DOHH2 (cell line): ENCODE data around the gene LAMA4.

Experiments used
- H3F3A ChIP-seq: fragments of 200-600 bp; sonication (generic), shearing (Covaris generic); 2 replicates; pipeline ENCODE4 v1.6.0; 2016; ENCODE audit warnings: antibody characterized with exemption, mild to moderate bottlenecking; ENCODE audit not compliant: control insufficient read depth, insufficient read depth
- H3K27ac ChIP-seq: fragments of 200-600 bp; sonication (generic); 2 replicates; pipeline ENCODE4 v1.5.1; 2014; ENCODE audit warnings: low read depth, mild to moderate bottlenecking, low read length, moderate library complexity
- H3K27me3 ChIP-seq: fragments of 200-600 bp; sonication (generic); 2 replicates; pipeline ENCODE4 v1.6.1; 2014; ENCODE audit warnings: mild to moderate bottlenecking, low read length, mixed read lengths; ENCODE audit not compliant: control insufficient read depth
- H3K36me3 ChIP-seq: fragments of 200-600 bp; sonication (generic); 2 replicates; pipeline ENCODE4 v1.6.1; 2014; ENCODE audit warnings: mild to moderate bottlenecking, low read length, moderate library complexity, mixed read lengths; ENCODE audit not compliant: control insufficient read depth
- H3K4me1 ChIP-seq: fragments of 200-600 bp; sonication (generic); 2 replicates; pipeline ENCODE4 v1.6.1; 2014; ENCODE audit warnings: mild to moderate bottlenecking, low read length, mixed read lengths; ENCODE audit not compliant: control insufficient read depth
- H3K4me2 ChIP-seq: fragments of 200-600 bp; sonication (generic); 2 replicates; pipeline ENCODE4 v1.6.0; 2014; ENCODE audit warnings: mild to moderate bottlenecking, low read length, moderate library complexity
- H3K4me3 ChIP-seq: fragments of 200-600 bp; sonication (generic); 2 replicates; pipeline ENCODE4 v1.5.1; 2014; ENCODE audit warnings: mild to moderate bottlenecking, low read length, mixed read lengths
- H3K79me2 ChIP-seq: fragments of 200-600 bp; sonication (generic); 2 replicates; pipeline ENCODE4 v1.6.1; 2014; ENCODE audit warnings: mild to moderate bottlenecking, low read length, mixed read lengths; ENCODE audit not compliant: control insufficient read depth
- H3K9me2 ChIP-seq: fragments of 200-600 bp; sonication (generic); replicated peaks from 2 replicates; pipeline ENCODE4 v1.6.1; 2014; ENCODE audit warnings: mild to moderate bottlenecking, low read length, mixed read lengths; ENCODE audit not compliant: control insufficient read depth
- H3K9me3 ChIP-seq: fragments of 200-600 bp; sonication (generic); 2 replicates; pipeline ENCODE4 v1.6.1; 2014; ENCODE audit warnings: antibody characterized with exemption, low read length, mixed read lengths; ENCODE audit not compliant: control insufficient read depth, insufficient read depth
- H4K20me1 ChIP-seq: fragments of 200-600 bp; sonication (generic); 2 replicates; pipeline ENCODE4 v1.6.0; 2014; ENCODE audit warnings: low read depth, mild to moderate bottlenecking, antibody characterized with exemption, low read length, moderate library complexity; ENCODE audit not compliant: control insufficient read depth, insufficient read depth
- CTCF ChIP-seq: fragments of 200-600 bp; sonication (generic); IDR thresholded peaks from one replicate; pipeline ENCODE4 v1.5.1; 2014; ENCODE audit warnings: antibody characterized with exemption, mild to moderate bottlenecking, low read depth, low read length; ENCODE audit not compliant: poor library complexity, severe bottlenecking
- EZH2phosphoT487 ChIP-seq: fragments of 200-600 bp; sonication (generic); IDR thresholded peaks from 2 replicates; pipeline ENCODE4 v1.6.1; 2017; ENCODE audit warnings: borderline replicate concordance, mild to moderate bottlenecking, antibody characterized with exemption, low read length, moderate library complexity, mixed read lengths

LAMA4 gene

GRCh38 chr6:112298816-112299281 is 44.5 kb upstream of the LAMA4 start:
- Histone ChIP-seq H3K9me3 (no peaks in the 10 kb centered on the region), H3K27ac (no peak overlapping the region)

GRCh38 chr6:112298021-112298745 is 43.8 kb upstream of the LAMA4 start:
- no peak overlapping the region for H3K4me2 ChIP-seq
- no peaks in the 10 kb centered on the region for H3K79me2 ChIP-seq
- H3F3A ChIP-seq = no peaks in the 10 kb centered on the region
- H3K27me3 ChIP-seq = peaks cover 4% of the 10 kb centered on the region
- H4K20me1 ChIP-seq = no peaks in the 10 kb centered on the region
- no peaks in the 10 kb centered on the region for H3K36me3 ChIP-seq
- no peaks in the 10 kb centered on the region for H3K4me1 ChIP-seq
- no peaks in the 10 kb centered on the region for H3K9me3 ChIP-seq
- H3K27ac ChIP-seq = no peak overlapping the region
- TF ChIP-seq EZH2phosphoT487 (no peak), CTCF (no peak)
- no peak overlapping the region for H3K4me3 ChIP-seq
- H3K9me2 ChIP-seq = no peaks in the 10 kb centered on the region

More at GRCh38 chr6:112298816-112299281, 44.5 kb upstream of the LAMA4 start:
- Histone ChIP-seq H3F3A (no peaks in the 10 kb centered on the region), H3K4me1 (no peaks in the 10 kb centered on the region), H3K36me3 (no peaks in the 10 kb centered on the region), H3K27me3 (peaks cover 4% of the 10 kb centered on the region), H3K9me2 (no peaks in the 10 kb centered on the region), H4K20me1 (no peaks in the 10 kb centered on the region), H3K4me3 (no peak overlapping the region), H3K4me2 (no peak overlapping the region), H3K79me2 (no peaks in the 10 kb centered on the region)
- TF ChIP-seq CTCF = no peak
- TF ChIP-seq EZH2phosphoT487 = no peak

GRCh38 chr6:112296694-112297093 is 42.3 kb upstream of the LAMA4 start:
- Histone ChIP-seq H3K4me2 (no peak overlapping the region), H3K9me2 (no peaks in the 10 kb centered on the region), H3F3A (no peaks in the 10 kb centered on the region), H3K9me3 (no peaks in the 10 kb centered on the region), H3K27ac (no peak overlapping the region), H3K4me3 (no peak overlapping the region), H3K4me1 (no peaks in the 10 kb centered on the region), H4K20me1 (no peaks in the 10 kb centered on the region), H3K79me2 (no peaks in the 10 kb centered on the region), H3K27me3 (peaks cover 4% of the 10 kb centered on the region), H3K36me3 (no peaks in the 10 kb centered on the region)
- TF ChIP-seq CTCF (no peak), EZH2phosphoT487 (no peak)
